ENCODE data around the gene TTYH1.

TTYH1 gene

GRCh38 chr19:54433697-54434096 is 18.4 kb downstream of the TTYH1 start:
- TF ChIP-seq GLIS3 (CRISPR knock-in tag; IDR thresholded peaks at IDR 0.05) (no peak), PPARA (CRISPR knock-in tag; IDR thresholded peaks at IDR 0.05; ENCODE audit: borderline replicate concordance) (no peak), CSRNP3 (CRISPR knock-in tag; IDR thresholded peaks at IDR 0.05) (no peak), ZFP3 (CRISPR knock-in tag; IDR thresholded peaks at IDR 0.05) (no peak), RARB (CRISPR knock-in tag; IDR thresholded peaks at IDR 0.05) (no peak), TCF4 (CRISPR knock-in tag; IDR thresholded peaks at IDR 0.05; ENCODE audit: borderline replicate concordance) (no peak), POU6F1 (CRISPR knock-in tag; IDR thresholded peaks at IDR 0.05; ENCODE audit: borderline replicate concordance, low read depth) (no peak), ZNF8 (CRISPR knock-in tag; IDR thresholded peaks at IDR 0.05) (no peak), ZNF70 (CRISPR knock-in tag; IDR thresholded peaks at IDR 0.05) (no peak), ZNF565 (CRISPR knock-in tag; conservative IDR thresholded peaks at IDR 0.05; ENCODE audit: low read depth) (no peak), TSHZ2 (CRISPR knock-in tag; IDR thresholded peaks at IDR 0.05) (no peak), ZFP30 (CRISPR knock-in tag; IDR thresholded peaks at IDR 0.05) (no peak), ZC3H10 (CRISPR knock-in tag; IDR thresholded peaks at IDR 0.05) (no peak), OSR1 (CRISPR knock-in tag; IDR thresholded peaks at IDR 0.05) (no peak), ARNTL (CRISPR knock-in tag; IDR thresholded peaks at IDR 0.05; ENCODE audit: borderline replicate concordance, low read depth) (no peak), TOX (CRISPR knock-in tag; IDR thresholded peaks at IDR 0.05; ENCODE audit: borderline replicate concordance) (no peak)
- ATAC-seq, result no peak

- TF ChIP-seq TCF4 (CRISPR knock-in tag; IDR thresholded peaks at IDR 0.05; ENCODE audit: borderline replicate concordance) (no peak), ARNTL (CRISPR knock-in tag; IDR thresholded peaks at IDR 0.05; ENCODE audit: borderline replicate concordance, low read depth) (no peak), ZFP3 (CRISPR knock-in tag; IDR thresholded peaks at IDR 0.05) (no peak), ZNF565 (CRISPR knock-in tag; conservative IDR thresholded peaks at IDR 0.05; ENCODE audit: low read depth) (no peak), RARB (CRISPR knock-in tag; IDR thresholded peaks at IDR 0.05) (no peak), ZC3H10 (CRISPR knock-in tag; IDR thresholded peaks at IDR 0.05) (no peak), ESRRG (CRISPR knock-in tag; IDR thresholded peaks at IDR 0.05) (no peak), CREB5 (CRISPR knock-in tag; IDR thresholded peaks at IDR 0.05; ENCODE audit: low read depth) (no peak), ZNF8 (CRISPR knock-in tag; IDR thresholded peaks at IDR 0.05) (no peak), ISL1 (CRISPR knock-in tag; IDR thresholded peaks at IDR 0.05) (no peak), CSRNP3 (CRISPR knock-in tag; IDR thresholded peaks at IDR 0.05) (no peak), TOX (CRISPR knock-in tag; IDR thresholded peaks at IDR 0.05; ENCODE audit: borderline replicate concordance) (no peak), GLIS3 (CRISPR knock-in tag; IDR thresholded peaks at IDR 0.05) (no peak), CSDC2 (CRISPR knock-in tag; IDR thresholded peaks at IDR 0.05) (no peak), PATZ1 (CRISPR knock-in tag; IDR thresholded peaks at IDR 0.05; ENCODE audit: borderline replicate concordance) (no peak)
- ATAC-seq, result no peak
Measured at GRCh38 chr19:54434112-54434872, 19.0 kb downstream of the TTYH1 start.
